Activated CD8-positive, alpha-beta memory T cell treated with anti-CD3 and anti-CD28 coated beads for 36 hours (primary cell): ENCODE data around the gene VENTX. TPM values are rescaled to one million over a fixed set of nuclear protein-coding genes. Genes with fewer than 3 reads are reported as not detected.
"Not testable (repeated sequence)": the region's sequence is repeated elsewhere in the genome, so short reads cannot be mapped to it uniquely, and the experiment has no call there.

Source experiments
- CTCF ChIA-PET: fragments of 350-600 bp; sonication (Branson Sonifier 250); formaldehyde crosslinking; loops from one replicate; lab custom pipeline; 2021; ENCODE audit warnings: antibody characterized with exemption; lab: Charles Lee
- POLR2A ChIA-PET: fragments of 350-600 bp; sonication (Branson Sonifier 250); formaldehyde crosslinking; loops from one replicate; lab custom pipeline; 2021; ENCODE audit warnings: antibody characterized with exemption; lab: Charles Lee
- total RNA-seq, 2 experiments: library from RNA; stranded (reverse); gene quantifications; one replicate each; pipeline ENCODE4 v1.2.3, GENCODE V29; 2021

VENTX gene
- total RNA-seq, 2 experiments from 2014 or later: not detected

DNA sequence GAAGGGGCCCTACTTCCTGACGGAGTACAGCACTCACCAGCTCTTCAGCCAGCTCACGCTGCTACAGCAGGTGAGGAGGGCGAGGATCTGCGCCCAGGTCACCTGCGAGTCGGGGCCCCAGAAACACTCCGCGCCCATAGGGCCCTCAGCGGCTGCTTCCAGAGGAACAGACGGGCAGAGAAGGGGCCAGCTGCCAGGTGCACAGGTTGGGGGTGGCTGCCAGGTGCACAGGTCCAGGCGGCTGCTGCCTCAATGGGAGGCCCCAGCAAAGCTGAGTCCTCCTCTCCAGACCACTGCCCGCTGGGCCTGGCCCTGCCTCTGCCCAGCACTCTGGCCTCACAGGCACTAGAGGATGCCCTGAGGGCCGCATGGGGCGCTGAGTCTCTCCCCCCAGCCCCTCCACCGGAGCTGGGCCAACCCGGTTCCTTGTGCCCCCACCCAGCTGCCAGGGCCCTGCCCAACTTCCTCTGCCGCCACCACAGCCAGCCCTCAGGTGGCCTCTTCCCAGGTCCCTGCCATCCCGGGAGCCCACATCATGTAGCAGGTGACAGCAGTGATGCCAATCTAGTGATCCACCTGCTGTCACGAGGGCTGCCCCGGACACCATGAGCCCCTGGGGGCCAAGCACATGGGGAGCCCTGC, 24.7 kb upstream of the VENTX start:
- CTCF ChIA-PET: no interaction called here
- POLR2A ChIA-PET: no interaction called here

DNA sequence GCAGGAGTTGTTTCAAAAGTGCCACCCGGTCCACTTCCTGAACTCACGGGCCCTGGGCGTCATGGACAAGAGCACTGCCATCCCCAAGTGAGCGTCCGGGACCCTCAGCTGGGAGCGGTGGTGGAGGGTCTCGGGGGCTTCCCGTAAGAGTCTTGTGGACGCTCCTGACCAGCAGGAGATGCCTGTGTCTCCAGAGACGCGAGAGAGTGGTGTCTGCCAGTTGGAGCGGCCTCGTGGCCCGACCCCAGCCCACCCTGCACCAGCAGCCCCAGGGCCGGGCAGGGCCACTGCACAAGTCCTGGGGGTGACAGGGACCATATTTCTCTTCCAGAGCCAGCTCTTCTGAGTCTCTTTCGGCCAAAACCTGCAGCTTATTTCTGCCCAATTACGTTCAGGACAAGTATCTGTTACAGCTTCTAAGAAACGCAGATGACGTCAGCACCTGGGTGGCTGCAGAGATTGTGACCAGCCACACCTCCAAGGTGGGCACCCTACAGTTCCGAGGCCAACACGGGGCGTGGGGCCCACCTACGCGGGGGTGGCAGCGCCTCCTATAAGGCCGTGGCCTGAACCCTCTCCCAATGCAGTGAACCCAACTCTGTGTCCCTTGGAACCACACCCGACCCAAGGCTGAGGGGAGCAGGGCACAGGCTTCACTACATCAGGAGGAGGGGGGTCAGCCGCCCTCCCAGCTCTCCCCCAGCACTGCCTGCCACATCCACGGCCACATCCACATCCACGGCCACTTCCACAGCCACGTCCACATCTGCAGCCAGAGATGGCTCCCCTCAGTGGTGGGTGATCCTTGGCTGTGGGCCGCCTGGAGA, 23.8 kb upstream of the VENTX start:
- CTCF ChIA-PET: interaction anchor here (1.4 kb wide), 1 partner anchor 70 kb away, joined by 3 read pairs; no protein-coding TSS in a partner anchor

DNA sequence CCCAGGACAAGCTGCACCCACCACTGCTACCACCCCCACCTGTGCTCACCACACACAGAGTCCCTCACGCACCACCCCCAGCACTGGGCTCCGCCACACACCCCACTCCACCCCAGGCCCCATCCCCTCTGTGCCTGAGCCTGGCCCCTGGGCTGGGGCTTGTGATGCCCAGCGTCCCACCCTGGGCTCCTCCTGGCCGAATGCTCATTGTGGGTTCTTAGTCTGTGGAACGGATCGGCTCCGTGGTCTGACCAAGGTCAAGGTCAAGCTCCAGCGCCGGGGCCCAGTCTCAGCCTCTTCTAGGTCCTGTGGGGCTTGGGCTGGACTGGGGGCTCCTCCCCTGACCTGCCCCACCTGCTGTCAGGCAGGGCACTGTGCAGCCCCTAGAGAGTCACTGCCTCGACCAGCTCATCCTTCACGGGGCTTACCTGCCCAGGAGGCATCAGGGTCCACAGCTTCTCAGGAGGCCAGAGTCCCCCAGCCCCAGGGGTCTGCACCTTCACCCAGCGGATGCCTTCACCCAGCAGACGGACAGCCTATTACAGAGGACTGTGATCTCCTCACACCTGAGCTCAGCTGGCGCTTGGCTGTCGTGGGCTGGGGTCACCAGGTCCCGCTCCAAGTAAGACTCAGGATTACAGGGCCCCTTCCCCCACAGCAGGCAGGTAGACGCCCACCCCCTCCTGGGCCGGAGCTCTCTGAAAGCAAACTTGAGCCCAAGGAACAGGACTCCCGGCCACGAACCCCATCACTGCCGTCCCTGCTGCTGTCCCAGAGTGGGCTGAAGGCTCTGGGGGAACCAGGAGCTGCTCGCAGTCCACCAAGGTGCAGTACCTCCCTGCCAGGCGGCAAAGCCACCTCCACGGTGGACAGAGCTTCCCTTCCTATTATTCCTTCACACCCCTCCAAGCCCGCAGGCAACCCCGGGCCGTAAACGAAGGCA, 22.9 kb upstream of the VENTX start:
- POLR2A ChIA-PET: no interaction called here
- CTCF ChIA-PET: interaction anchor here (1.4 kb wide), 1 partner anchor 71 kb away, joined by 3 read pairs; no protein-coding TSS in a partner anchor

More for the DNA sequence above, 23.8 kb upstream of the VENTX start:
- POLR2A ChIA-PET: no interaction called here

DNA sequence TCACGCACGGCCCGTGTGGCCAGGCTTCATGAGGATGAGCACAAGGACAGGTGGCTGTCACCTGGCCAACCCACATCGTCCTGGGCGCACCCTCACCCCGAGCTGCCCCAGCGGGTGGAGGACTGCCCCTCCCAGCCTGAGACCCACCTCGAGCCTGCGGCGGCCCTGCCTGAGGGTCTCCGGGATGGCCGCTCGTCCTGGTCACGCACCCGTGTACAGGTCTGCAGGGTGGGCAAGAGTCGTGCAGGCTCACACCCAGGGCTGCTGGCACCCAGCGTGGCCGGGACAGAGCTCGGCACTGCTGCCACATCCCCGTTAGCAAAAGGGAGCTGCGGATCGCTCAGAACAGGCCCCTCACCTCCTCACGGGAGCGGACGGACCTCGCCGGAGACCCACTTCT, 22.1 kb upstream of the VENTX start:
- POLR2A ChIA-PET: no interaction called here
- CTCF ChIA-PET: interaction anchor here (1.4 kb wide), 1 partner anchor 72 kb away, joined by 3 read pairs; no protein-coding TSS in a partner anchor

DNA sequence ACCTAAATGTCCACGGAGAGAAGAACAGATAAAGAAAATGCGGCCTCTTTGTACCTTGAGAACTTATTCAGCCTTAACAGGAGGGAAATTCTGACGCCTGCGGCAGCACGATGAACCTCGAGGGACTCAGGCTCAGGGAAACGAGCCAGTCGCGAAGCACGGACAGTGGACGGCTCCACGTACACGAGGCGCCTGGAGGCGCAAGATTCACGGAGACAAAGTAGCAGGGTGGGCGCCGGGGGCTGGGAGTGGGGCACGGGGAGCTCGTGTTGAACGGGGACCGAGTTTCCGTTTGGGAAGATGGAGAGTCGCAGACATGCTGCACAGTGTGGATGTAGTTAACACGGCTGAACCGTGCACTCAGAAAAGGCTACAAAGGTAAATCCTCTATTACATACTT, 20.9 kb upstream of the VENTX start:
- ChIA-PET POLR2A (no interaction called here), CTCF (no interaction called here)

DNA sequence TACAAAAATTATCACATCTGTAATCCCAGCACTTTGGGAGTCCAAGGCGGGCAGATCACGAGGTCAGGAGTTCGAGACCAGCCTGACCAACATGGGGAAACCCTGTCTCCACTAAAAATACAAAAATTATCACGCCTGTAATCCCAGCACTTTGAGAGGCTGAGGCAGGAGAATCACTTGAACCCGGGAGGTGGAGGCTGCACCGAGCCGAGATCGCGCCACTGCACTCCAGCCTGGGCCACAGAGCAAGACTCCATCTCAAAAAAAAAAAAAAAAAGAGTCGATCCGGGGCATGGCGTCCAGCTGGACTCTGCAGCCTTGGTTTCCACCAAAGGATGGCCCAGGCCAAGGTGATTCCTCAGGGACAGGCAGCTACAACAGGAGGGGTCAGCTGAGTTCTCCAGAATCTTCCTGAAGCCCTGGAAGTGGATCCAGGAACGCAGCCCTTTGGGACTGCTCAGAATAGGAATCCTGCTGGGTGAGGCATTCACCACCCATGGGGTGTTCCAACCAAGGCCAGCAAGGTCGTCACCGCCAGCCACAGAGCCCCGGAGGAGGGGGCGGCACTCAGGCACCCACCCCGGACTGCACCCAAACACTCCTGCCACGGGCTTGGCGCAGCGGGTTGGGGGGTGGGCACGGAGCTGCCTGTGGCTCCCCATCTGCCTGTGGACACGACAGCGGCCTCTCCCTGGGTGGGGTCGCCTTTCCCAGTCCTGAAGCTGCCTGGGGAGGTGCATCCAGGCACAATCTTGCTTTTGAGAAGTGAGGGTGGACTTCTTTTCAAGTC, 19.7 kb upstream of the VENTX start:
- POLR2A ChIA-PET: no interaction called here
- CTCF ChIA-PET: no interaction called here

DNA sequence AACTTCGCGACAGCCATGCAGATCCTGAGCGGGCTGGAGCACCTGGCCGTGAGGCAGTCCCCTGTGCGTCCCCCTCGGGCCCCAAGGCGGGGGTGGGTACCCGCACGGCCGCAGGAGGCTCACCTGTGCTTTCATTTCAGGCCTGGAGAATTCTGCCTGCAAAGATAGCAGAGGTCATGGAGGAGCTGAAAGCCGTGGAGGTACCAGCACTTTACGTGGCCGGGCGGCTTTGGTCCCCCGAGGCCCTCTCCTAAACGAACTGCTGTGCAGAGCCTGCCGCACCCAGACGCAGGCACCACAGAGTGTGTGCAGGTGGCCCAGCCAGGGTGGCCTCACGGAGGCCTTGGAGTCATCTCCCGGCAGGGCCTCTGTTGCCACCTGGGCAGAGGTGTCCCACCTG, 18.8 kb upstream of the VENTX start:
- ChIA-PET POLR2A (no interaction called here), CTCF (no interaction called here)

DNA sequence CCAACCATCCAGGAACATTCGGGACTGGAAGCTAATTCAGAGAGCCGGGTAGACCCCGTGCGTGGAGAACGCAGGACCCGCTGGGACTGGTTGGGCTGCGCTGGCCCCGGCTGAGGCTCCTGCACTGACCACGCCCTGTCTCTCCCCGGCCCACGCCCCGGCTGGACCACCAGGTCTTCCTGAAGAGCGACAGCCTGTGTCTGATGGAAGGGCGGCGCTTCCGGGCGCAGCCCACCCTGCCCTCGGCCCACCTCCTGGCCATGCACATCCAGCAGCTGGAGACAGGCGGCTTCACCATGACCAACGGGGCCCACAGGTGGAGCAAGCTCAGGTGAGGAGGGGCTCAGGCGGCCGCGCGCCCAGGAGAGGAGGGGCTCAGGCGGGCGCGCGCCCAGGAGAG, 17.9 kb upstream of the VENTX start:
- CTCF ChIA-PET: no interaction called here
- POLR2A ChIA-PET: interaction anchor here (0.6 kb wide), 1 partner anchor 27 kb away, joined by 9 read pairs; no protein-coding TSS in a partner anchor

DNA sequence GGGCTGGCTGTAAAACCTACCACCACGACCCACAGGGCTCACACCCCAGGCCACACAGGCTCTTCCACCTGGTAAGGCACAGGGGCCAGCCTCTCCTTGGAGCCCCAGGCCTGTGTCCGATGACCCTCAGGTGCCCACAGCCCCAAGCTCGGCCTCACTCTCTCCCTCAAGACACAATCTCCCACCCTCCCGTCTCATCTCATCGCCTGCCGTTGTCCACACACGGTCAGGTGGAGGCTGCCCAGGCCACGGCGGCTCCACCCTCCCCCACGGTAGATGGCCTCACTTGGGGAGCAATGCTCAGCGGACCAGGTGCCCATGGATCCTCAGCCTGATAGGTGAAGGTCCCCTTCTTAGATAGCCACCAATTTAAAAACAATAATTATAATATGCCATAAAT, 16.3 kb upstream of the VENTX start:
- CTCF ChIA-PET: interaction anchor here (0.7 kb wide), 1 partner anchor 54 kb away, joined by 3 read pairs; no protein-coding TSS in a partner anchor
- POLR2A ChIA-PET: no interaction called here

DNA sequence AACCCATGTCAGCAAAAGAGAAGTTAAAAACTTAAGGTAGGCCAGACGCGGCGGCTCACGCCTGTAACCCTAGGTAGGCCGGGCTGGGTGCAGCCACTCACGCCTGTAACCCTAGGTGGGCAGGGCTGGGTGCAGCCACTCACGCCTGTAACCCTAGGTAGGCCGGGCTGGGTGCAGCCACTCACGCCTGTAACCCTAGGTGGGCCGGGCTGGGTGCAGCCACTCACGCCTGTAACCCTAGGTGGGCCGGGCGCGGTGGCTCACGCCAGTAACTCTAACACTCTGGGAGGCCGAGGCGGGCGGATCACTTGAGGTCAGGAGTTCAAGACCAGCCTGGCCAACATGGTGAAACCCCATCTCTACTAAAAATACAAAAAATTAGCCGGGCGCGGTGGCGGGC, 15.9 kb upstream of the VENTX start:
- POLR2A ChIA-PET: not testable (repeated sequence)
- CTCF ChIA-PET: interaction anchor here (0.7 kb wide), 1 partner anchor 54 kb away, joined by 3 read pairs; no protein-coding TSS in a partner anchor

DNA sequence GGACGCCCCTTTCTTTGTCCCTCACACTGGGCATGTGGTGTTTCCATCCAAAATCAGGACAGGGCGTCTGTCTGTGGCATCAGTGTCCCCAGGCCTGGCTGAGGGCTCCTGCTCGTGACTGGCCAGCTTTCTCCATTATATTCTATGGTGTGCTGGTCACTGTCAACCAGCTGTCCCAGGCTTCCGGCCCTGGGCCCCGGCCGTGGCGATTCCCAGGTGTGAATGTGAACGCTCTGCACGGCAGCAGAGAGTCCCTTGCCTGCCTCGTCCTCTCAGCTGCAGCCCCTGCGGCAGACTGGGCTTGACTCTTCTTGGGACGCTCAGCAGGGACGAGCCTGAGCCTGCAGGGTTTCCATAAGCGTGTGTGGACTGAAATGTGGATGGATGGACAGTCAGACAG, 13.6 kb upstream of the VENTX start:
- ChIA-PET CTCF (interaction anchor here (1.1 kb wide), 1 partner anchor 10 kb away, joined by 4 read pairs; no protein-coding TSS in a partner anchor), POLR2A (interaction anchor here (0.7 kb wide), 1 partner anchor 163 kb away, joined by 3 read pairs; no protein-coding TSS in a partner anchor)

DNA sequence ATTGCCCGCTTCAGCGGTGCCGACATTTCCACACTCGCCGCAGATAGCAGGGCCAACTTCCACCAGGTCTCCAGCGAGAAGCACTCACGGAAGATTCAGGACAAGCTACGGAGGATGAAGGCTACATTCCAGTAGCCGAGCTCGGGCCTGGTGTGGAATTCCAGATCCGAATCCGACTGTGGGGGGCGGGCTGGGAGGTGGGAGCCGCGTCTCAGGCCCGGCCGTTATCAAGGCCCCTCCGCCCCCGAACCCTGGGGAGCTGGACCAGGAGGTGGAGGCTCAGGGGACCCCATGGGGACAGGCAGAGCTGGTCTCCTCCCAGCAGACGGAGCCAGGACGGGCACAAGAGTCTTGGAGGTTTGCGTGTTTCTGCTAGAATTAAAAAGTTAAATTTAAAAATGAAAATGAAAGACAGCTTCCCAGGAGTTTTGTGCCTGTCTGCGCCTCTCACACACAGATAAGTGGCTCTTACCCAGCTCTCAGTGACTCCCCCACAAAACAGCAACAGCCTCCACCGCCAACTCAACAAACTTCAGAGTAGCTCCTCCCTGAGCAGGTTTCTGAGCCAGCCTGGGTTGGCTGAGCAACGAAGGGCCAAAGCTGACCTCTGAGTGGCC, 12.8 kb upstream of the VENTX start:
- ChIA-PET POLR2A (interaction anchor here (0.7 kb wide), 1 partner anchor 162 kb away, joined by 3 read pairs; no protein-coding TSS in a partner anchor), CTCF (interaction anchor here (1.0 to 1.1 kb wide), 2 partner anchors 9 to 53 kb away, joined by 3 to 4 read pairs; no protein-coding TSS in a partner anchor)

DNA sequence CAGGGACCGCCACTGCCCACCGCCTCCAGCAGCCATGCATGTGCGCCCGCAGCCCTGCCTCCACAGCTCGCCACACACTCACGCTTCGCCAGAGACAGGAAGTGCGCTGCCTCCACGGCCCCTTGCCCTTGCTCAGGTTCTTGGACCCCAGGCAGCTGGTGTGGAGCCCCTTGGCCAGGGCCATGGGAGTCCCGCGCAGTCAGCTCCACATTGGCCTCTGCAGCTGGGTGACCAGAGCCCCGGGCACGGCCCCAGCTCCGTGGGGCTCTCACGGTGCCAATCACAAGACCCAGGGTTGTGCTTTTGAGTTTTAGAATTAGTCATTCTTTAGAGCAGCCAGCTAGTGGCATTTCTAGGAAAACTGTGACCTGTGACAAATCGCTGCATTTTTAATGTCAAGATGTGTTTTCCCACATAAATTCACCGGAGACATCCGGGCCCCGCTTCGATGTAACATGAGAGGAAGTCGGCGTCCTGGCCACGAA, 11.9 kb upstream of the VENTX start:
- CTCF ChIA-PET: interaction anchor here (1.0 kb wide), 2 partner anchors 33 to 53 kb away, joined by 3 read pairs; no protein-coding TSS in a partner anchor
- POLR2A ChIA-PET: no interaction called here

DNA sequence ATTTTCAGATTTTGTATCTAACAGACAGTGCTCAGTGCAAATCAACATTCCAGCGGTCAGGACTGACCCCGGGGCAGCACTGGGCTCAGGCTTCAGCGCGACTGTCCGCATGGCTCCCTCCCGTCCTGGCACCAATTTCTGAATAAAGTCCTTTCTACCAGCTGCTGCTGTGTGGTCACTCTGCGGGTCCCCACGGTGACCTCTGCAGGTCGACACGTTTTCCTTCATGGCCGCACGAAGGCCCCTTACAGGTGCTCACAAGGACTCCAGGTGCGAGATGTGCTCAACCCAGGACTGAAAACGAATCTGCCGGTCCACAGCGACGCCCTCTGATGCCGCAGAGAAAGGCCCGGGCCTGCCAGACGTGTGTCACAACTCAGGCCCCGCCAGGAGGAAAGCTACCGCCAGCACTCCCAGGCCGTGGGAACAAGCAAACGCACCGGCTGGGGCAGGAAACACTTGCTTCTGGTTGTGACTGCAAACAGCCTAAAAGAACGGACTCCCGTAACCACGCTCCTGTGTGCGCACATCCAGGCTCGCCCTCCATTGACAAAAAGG, 11.3 kb upstream of the VENTX start:
- CTCF ChIA-PET: interaction anchor here (1.0 kb wide), 1 partner anchor 33 kb away, joined by 3 read pairs; no protein-coding TSS in a partner anchor
- POLR2A ChIA-PET: no interaction called here

DNA sequence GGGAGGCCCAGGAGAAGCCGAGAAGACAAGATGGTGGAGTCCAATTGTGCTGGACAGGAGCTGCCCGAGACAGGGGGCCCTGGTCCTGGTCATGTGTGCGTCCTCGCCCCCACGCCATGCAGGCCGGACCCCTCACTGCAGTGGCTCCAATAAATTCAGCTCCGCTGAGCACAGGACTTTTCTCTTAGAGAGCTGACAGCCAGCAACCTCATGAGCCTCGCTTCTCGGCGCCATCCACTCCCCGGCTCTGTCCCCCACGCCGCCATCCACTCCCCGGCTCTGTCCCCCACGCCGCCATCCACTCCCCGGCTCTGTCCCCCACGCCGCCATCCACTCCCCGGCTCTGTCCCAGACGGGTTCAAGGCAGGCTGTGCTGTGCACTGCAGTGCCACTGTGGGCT, 10.4 kb upstream of the VENTX start:
- CTCF ChIA-PET: no interaction called here

DNA sequence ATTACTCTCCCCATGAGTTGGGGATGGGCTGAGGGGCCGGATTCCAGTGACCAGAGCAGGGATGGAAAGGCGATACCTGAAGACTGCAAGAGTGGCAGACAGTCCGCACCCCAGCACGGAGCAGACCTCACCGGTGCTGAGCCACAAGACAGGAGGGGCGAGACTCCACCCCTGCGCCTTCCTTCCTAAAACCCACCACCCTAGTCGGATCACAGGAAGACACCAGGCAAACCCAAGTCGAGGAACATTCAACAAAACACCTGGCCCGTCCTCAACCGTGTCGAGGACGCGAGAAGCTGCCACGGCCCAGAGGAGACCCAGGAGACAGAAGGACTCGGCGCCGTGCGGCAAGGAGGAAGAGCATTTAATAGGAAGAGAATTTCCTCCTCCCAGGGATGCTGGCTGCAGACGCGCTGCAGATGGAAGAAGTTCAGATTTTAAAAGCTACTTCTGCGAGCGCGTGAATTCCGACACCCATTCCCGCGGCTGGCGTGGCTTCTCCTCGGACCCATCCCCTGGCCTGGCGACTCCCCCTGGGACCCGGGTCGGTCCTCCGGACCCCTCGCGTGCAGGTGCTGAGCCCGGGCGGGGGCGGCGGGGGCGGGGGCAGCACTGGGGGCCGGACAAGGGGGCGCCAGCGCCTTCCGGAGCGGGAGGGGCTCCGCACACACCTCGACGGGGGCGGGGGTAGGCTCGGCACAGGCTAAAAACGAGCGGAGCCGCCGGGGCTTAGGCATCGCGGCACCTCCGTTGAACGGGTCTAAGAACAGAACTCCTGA, 8.2 kb upstream of the VENTX start:
- CTCF ChIA-PET: interaction anchor here (1.0 kb wide), 1 partner anchor 86 kb away, joined by 3 read pairs; no protein-coding TSS in a partner anchor
- POLR2A ChIA-PET: no interaction called here

More for the DNA sequence above, 10.4 kb upstream of the VENTX start:
- POLR2A ChIA-PET: no interaction called here

DNA sequence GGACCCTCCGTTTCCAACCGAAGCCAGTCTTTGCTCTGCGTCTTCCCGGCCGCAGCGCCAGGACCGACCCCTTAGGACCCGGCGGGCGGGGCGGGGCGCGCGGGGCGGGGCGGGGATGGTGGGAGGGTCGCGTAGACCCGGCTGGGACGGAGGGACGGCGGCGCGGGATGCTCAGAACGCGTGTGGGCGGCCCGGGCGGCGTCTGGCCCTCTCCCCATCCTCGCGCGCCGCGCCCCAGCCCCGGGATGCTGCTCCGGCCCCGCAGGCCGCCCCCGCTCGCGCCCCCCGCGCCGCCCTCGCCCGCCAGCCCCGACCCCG, 7.7 kb upstream of the VENTX start, which contains the start of gene UTF1:
Gene UTF1, plus strand, starts transcription at position 174 of the 318 bp plus-strand sequence. Its CDS starts 72 bp downstream, at position 246.
- ChIA-PET POLR2A (no interaction called here), CTCF (interaction anchor here (1.0 kb wide), 1 partner anchor 87 kb away, joined by 3 read pairs; no protein-coding TSS in a partner anchor)
